ENCODE results near the gene F3.

DNA sequence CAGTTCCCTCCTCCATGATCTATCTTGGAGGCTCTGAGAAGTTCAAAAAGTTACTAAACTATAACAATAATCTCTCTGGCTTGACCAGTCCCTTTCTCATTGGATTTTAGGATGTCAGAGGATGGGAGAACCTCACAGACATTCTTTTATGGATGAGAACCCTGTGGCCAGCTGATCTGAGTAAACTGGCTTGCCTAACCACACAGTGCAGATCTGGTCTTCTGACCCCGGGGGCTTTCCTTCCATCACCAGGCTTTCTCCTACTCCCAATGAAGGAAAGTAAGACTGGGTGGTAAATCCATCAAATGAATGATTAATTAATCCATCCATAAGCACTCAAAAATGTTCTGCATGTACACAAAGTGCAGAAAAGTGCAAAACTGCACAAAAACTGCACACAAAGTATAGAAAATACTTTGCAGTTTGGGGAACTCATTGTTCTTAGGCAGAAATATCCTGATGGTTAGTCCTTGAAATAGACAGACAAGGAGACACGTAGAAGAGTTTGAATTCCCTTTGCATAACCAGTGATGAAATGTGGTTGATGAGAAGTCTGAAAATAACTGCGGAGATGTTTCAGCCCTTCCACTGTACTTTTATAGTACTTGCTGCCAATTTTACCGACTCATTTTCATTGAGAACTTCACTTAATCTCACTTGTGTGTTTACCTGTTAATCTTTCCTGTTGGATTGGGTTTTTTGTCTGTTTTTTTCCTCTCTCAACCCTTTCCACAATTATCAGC is 2.5 kb upstream of the F3 start:
- TF ChIP-seq, protein P1, sequence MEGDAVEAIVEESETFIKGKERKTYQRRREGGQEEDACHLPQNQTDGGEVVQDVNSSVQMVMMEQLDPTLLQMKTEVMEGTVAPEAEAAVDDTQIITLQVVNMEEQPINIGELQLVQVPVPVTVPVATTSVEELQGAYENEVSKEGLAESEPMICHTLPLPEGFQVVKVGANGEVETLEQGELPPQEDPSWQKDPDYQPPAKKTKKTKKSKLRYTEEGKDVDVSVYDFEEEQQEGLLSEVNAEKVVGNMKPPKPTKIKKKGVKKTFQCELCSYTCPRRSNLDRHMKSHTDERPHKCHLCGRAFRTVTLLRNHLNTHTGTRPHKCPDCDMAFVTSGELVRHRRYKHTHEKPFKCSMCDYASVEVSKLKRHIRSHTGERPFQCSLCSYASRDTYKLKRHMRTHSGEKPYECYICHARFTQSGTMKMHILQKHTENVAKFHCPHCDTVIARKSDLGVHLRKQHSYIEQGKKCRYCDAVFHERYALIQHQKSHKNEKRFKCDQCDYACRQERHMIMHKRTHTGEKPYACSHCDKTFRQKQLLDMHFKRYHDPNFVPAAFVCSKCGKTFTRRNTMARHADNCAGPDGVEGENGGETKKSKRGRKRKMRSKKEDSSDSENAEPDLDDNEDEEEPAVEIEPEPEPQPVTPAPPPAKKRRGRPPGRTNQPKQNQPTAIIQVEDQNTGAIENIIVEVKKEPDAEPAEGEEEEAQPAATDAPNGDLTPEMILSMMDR (IDR thresholded peaks at IDR 0.05; ENCODE audit: low read depth, low read length) = no peak
- no peak for TF ChIP-seq POLR2A (IDR thresholded peaks at IDR 0.05; ENCODE audit: extremely low read depth, insufficient read length)
- TF ChIP-seq, protein P2, sequence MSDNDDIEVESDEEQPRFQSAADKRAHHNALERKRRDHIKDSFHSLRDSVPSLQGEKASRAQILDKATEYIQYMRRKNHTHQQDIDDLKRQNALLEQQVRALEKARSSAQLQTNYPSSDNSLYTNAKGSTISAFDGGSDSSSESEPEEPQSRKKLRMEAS (IDR thresholded peaks at IDR 0.05; ENCODE audit: low read depth, low read length) = no peak
